Activated T-helper 1 cell treated with anti-CD3 and anti-CD28 coated beads, Interleukin-2, amount 50 U/mL, for 16 hours (primary cell): ENCODE results near the gene KCNJ12.

Experiments
- DNase-seq, 2 donors: peaks; one replicate each; pipeline ENCODE4 v3.0.0-alpha.2; 2020; ENCODE audit warnings: low read depth in 1 of 2, low spot score in 1 of 2

Gene KCNJ12

GRCh38 chr17:21365016-21365415, 11.1 kb upstream of the KCNJ12 start:
- no peak for DNase-seq

GRCh38 chr17:21368545-21369246, 7.5 kb upstream of the KCNJ12 start:
- DNase-seq, result no peak

- DNase-seq, result no peak
Measured at GRCh38 chr17:21369395-21369794, 6.8 kb upstream of the KCNJ12 start.

GRCh38 chr17:21370430-21370829, 5.7 kb upstream of the KCNJ12 start:
- DNase-seq, result no peak

GRCh38 chr17:21371511-21372081, 4.6 kb upstream of the KCNJ12 start:
- DNase-seq, result no peak

- DNase-seq, result no peak
Measured at GRCh38 chr17:21372256-21372954, 3.8 kb upstream of the KCNJ12 start.

GRCh38 chr17:21373036-21373435, 3.1 kb upstream of the KCNJ12 start:
- DNase-seq, result no peak

GRCh38 chr17:21373696-21374440, 2.3 kb upstream of the KCNJ12 start:
- no peak for DNase-seq

GRCh38 chr17:21374441-21375161, 1.6 kb upstream of the KCNJ12 start:
- DNase-seq, result no peak

GRCh38 chr17:21375162-21375560, 996 bp upstream of the KCNJ12 start:
- DNase-seq, result no peak

- DNase-seq, result no peak
Measured at GRCh38 chr17:21375757-21376080, 438 bp upstream of the KCNJ12 start.

GRCh38 chr17:21376759-21377690, 868 bp downstream of the KCNJ12 start:
- DNase-seq, result no peak

- DNase-seq, result no peak
Measured at GRCh38 chr17:21377705-21378396, 1.7 kb downstream of the KCNJ12 start.

- no peak for DNase-seq
Measured at GRCh38 chr17:21378553-21378952, 2.4 kb downstream of the KCNJ12 start.

- no peak for DNase-seq
Measured at GRCh38 chr17:21379080-21379711, 3.0 kb downstream of the KCNJ12 start.

GRCh38 chr17:21380659-21381058, 4.5 kb downstream of the KCNJ12 start:
- no peak for DNase-seq

- no peak for DNase-seq
Measured at GRCh38 chr17:21381076-21381706, 5.0 kb downstream of the KCNJ12 start.
